ENCODE results near the gene ZNF276.

- TF ChIP-seq EZH2 (IDR thresholded peaks at IDR 0.05; ENCODE audit: low read length, unreplicated experiment), result no peak
- TF ChIP-seq EZH2phosphoT487 (IDR thresholded peaks at IDR 0.05; ENCODE audit: borderline replicate concordance, low read length), result no peak
Measured at GRCh38 chr16:89720813-89721545, at the start of gene ZNF276, which contains the start of gene VPS9D1.

Data from PC-3 (cell line).